ENCODE results near the gene FHAD1. TPM values are rescaled to one million over a fixed set of nuclear protein-coding genes. Genes with fewer than 3 reads are reported as not detected.

FHAD1 gene
- total and polyA plus RNA-seq, 10 of the 15 experiments (the other 5 are each of a cell fraction or from before 2014, with no cell fraction given) = 0.09 to 1.0 (median 0.32) TPM; not detected in 2

GRCh38 chr1:15411593-15412137 is 164.6 kb downstream of the FHAD1 start (continued):
- TF ChIP-seq PRDM15 (CRISPR knock-in tag; IDR thresholded peaks at IDR 0.05) = no peak
- TF ChIP-seq RELB (IDR thresholded peaks at IDR 0.05; ENCODE audit: low read depth) = 0 out of 2 replicates have a peak, but pooled peaks have one; percentile 11
- TF ChIP-seq SPI1 (IDR thresholded peaks at IDR 0.05; ENCODE audit: borderline replicate concordance, insufficient read depth, low read depth, low read length) = no peak
- TF ChIP-seq KAT2A (conservative IDR thresholded peaks at IDR 0.05; ENCODE audit: control insufficient read depth, low read depth, low read length) = no peak
- no peak for TF ChIP-seq IRF4 (IDR thresholded peaks at IDR 0.05; ENCODE audit: low read depth, low read length)
- peak; percentile 74 for TF ChIP-seq NR2F1 (conservative IDR thresholded peaks at IDR 0.05)
- no peak for TF ChIP-seq NFYA (IDR thresholded peaks at IDR 0.05; ENCODE audit: borderline replicate concordance, low read depth, low read length)
- TF ChIP-seq FOXM1 (IDR thresholded peaks at IDR 0.05; ENCODE audit: low read depth, low read length) = no peak
- peak; percentile 87 for TF ChIP-seq TCF12 (IDR thresholded peaks at IDR 0.05; ENCODE audit: low read depth, low read length)
- no peak for TF ChIP-seq ZNF384 (IDR thresholded peaks at IDR 0.05; ENCODE audit: borderline replicate concordance, low read depth, low read length)
- 0 out of 4 replicates have a peak, but pooled peaks of 1 of the 2 experiments have one; percentile 9 for TF ChIP-seq EP300 (IDR thresholded peaks at IDR 0.05; ENCODE audit: borderline replicate concordance in 1 of 2, control insufficient read depth in 1 of 2, low read depth in 2 of 2, low read length in 2 of 2)
- TF ChIP-seq, protein P1, sequence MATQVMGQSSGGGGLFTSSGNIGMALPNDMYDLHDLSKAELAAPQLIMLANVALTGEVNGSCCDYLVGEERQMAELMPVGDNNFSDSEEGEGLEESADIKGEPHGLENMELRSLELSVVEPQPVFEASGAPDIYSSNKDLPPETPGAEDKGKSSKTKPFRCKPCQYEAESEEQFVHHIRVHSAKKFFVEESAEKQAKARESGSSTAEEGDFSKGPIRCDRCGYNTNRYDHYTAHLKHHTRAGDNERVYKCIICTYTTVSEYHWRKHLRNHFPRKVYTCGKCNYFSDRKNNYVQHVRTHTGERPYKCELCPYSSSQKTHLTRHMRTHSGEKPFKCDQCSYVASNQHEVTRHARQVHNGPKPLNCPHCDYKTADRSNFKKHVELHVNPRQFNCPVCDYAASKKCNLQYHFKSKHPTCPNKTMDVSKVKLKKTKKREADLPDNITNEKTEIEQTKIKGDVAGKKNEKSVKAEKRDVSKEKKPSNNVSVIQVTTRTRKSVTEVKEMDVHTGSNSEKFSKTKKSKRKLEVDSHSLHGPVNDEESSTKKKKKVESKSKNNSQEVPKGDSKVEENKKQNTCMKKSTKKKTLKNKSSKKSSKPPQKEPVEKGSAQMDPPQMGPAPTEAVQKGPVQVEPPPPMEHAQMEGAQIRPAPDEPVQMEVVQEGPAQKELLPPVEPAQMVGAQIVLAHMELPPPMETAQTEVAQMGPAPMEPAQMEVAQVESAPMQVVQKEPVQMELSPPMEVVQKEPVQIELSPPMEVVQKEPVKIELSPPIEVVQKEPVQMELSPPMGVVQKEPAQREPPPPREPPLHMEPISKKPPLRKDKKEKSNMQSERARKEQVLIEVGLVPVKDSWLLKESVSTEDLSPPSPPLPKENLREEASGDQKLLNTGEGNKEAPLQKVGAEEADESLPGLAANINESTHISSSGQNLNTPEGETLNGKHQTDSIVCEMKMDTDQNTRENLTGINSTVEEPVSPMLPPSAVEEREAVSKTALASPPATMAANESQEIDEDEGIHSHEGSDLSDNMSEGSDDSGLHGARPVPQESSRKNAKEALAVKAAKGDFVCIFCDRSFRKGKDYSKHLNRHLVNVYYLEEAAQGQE (IDR thresholded peaks at IDR 0.05; ENCODE audit: low read depth, low read length) = no peak
- TF ChIP-seq HDGF (IDR thresholded peaks at IDR 0.05) = peak; percentile 56; the same call in 1 of the 2 replicates
- no peak for TF ChIP-seq CREB1 (IDR thresholded peaks at IDR 0.05; ENCODE audit: low read depth)
- TF ChIP-seq YY1 (IDR thresholded peaks at IDR 0.05; ENCODE audit: low read depth, low read length) = no peak
- TF ChIP-seq, protein P2, sequence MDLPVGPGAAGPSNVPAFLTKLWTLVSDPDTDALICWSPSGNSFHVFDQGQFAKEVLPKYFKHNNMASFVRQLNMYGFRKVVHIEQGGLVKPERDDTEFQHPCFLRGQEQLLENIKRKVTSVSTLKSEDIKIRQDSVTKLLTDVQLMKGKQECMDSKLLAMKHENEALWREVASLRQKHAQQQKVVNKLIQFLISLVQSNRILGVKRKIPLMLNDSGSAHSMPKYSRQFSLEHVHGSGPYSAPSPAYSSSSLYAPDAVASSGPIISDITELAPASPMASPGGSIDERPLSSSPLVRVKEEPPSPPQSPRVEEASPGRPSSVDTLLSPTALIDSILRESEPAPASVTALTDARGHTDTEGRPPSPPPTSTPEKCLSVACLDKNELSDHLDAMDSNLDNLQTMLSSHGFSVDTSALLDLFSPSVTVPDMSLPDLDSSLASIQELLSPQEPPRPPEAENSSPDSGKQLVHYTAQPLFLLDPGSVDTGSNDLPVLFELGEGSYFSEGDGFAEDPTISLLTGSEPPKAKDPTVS (IDR thresholded peaks at IDR 0.05; ENCODE audit: low read depth, low read length) = no peak
- no peak for TF ChIP-seq SIN3A (IDR thresholded peaks at IDR 0.05; ENCODE audit: low read depth, low read length)
- TF ChIP-seq MTA2 (IDR thresholded peaks at IDR 0.05; ENCODE audit: low read depth) = no peak
- no peak for TF ChIP-seq POU2F2 (IDR thresholded peaks at IDR 0.05; ENCODE audit: borderline replicate concordance, low read depth, low read length)
- no peak for TF ChIP-seq BCL11A (IDR thresholded peaks at IDR 0.05; ENCODE audit: low read depth, low read length)
- peak; percentile 69 for TF ChIP-seq RUNX3 (IDR thresholded peaks at IDR 0.05; ENCODE audit: low read length)
